BJ (cell line): ENCODE results near the gene NFATC1. TPM values are rescaled to one million over a fixed set of nuclear protein-coding genes. Genes with fewer than 3 reads are reported as not detected.

Experiments used
- CTCF ChIA-PET: fragments of 350-600 bp; formaldehyde crosslinking; extraction: SDS; loops from one replicate; lab custom pipeline; 2021; ENCODE audit warnings: antibody characterized with exemption, inconsistent platforms; lab: Yijun Ruan, JAX
- POLR2A ChIA-PET: fragments of 300-600 bp; sonication (Branson Sonifier 250); formaldehyde crosslinking; extraction: SDS; loops from one replicate; lab custom pipeline; 2021; ENCODE audit warnings: antibody characterized with exemption; lab: Charles Lee
- DNase-seq: peaks from one replicate; pipeline ENCODE4 v3.0.0-alpha.2; 2011; ENCODE audit warnings: low read depth
- H3K27me3 ChIP-seq: 2 replicates; pipeline ENCODE4 v1.6.0; 2011; ENCODE audit warnings: low read length; ENCODE audit not compliant: control insufficient read depth, insufficient read depth
- H3K36me3 ChIP-seq: 2 replicates; pipeline ENCODE4 v1.5.1; 2011; ENCODE audit warnings: low read length; ENCODE audit not compliant: control insufficient read depth, insufficient read depth
- H3K4me3 ChIP-seq: 2 replicates; pipeline ENCODE4 v1.5.1; 2011; ENCODE audit warnings: low read depth, mild to moderate bottlenecking, control low read depth, low read length
- polyA plus RNA-seq: library from polyadenylated mRNA; depleted of rRNA; stranded (reverse); fragments of >200 nt; gene quantifications from 2 replicates; pipeline ENCODE4 v1.2.3, GENCODE V29; 2011
- TF ChIP-seq, protein P1 (sequence below): IDR thresholded peaks from 2 replicates; pipeline ENCODE4 v1.5.1; 2011; ENCODE audit warnings: low read depth, mild to moderate bottlenecking, control low read depth, inconsistent platforms, low read length, moderate library complexity; ENCODE audit not compliant: insufficient read depth

The NFATC1 gene
- polyA plus RNA-seq, 1 experiment, result 1.2 TPM

DNA sequence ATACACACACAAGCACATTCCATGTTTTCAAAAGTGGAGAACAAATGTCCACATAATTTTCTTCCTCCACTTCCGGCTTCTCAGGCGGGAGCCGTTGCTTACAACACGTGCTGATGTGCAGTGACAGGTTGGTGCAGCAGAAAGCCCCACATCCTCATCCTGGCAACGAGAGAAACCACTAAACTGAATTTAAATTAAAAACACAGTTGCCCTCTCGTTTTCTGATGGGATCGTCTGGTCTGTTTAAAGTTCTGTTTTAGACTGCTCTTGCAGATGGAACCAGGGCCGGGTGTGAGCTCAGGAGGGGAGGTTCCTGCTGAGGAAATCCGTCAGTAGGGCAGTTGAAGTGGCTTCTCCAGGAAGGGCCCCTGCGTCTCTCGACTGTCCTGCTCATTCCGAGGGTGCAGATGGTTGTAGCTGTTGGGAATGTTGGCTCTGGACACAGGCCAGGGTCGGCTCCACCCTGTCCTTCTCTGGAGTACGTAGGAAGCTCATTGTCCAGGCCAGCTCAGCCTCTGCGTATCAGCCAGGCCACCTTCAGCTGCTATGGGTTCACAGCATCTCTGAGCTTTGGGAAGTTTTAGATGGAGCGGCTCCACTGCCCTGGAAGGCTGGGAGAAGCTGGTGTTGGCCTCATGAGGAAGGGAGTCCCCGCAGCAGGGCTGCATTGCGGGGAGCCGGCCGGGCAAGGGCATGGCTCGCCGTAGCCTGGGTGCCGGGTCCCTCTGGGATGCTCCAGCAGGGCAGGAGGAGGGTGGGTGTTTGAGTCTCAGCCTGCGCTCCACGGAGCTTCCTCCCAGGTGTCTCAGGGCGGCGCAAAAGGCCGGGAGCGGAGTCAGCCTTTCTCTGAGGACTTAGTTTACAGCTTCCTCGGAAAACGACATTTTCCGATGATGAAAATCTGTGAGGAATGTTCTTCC, 58.3 kb downstream of the NFATC1 start:
- TF ChIP-seq, protein P1, sequence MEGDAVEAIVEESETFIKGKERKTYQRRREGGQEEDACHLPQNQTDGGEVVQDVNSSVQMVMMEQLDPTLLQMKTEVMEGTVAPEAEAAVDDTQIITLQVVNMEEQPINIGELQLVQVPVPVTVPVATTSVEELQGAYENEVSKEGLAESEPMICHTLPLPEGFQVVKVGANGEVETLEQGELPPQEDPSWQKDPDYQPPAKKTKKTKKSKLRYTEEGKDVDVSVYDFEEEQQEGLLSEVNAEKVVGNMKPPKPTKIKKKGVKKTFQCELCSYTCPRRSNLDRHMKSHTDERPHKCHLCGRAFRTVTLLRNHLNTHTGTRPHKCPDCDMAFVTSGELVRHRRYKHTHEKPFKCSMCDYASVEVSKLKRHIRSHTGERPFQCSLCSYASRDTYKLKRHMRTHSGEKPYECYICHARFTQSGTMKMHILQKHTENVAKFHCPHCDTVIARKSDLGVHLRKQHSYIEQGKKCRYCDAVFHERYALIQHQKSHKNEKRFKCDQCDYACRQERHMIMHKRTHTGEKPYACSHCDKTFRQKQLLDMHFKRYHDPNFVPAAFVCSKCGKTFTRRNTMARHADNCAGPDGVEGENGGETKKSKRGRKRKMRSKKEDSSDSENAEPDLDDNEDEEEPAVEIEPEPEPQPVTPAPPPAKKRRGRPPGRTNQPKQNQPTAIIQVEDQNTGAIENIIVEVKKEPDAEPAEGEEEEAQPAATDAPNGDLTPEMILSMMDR, result no peak
- POLR2A ChIA-PET, result no interaction called here
- H3K4me3 ChIP-seq, result no peak overlapping the region
- DNase-seq, result no peak
- no peaks in the 10 kb centered on the region for H3K27me3 ChIP-seq
- no peaks in the 10 kb centered on the region for H3K36me3 ChIP-seq
- CTCF ChIA-PET, result interaction anchor here (0.9 kb wide), 1 partner anchor 15 kb away, joined by 3 read pairs; no protein-coding TSS in a partner anchor

GRCh38 chr18:79455261-79455660, 59.5 kb downstream of the NFATC1 start:
- H3K4me3 ChIP-seq, result no peak overlapping the region
- ChIA-PET POLR2A (no interaction called here), CTCF (no interaction called here)
- TF ChIP-seq, protein P1, result no peak
- no peaks in the 10 kb centered on the region for H3K36me3 ChIP-seq
- DNase-seq, result no peak
- no peaks in the 10 kb centered on the region for H3K27me3 ChIP-seq

GRCh38 chr18:79456105-79456980, 60.6 kb downstream of the NFATC1 start:
- ChIA-PET POLR2A (no interaction called here), CTCF (no interaction called here)
- DNase-seq, result no peak
- Histone ChIP-seq H3K4me3 (no peak overlapping the region), H3K36me3 (no peaks in the 10 kb centered on the region), H3K27me3 (no peaks in the 10 kb centered on the region)
- TF ChIP-seq, protein P1, result no peak

- ChIA-PET CTCF (no interaction called here), POLR2A (no interaction called here)
- H3K27me3 ChIP-seq, result no peaks in the 10 kb centered on the region
- TF ChIP-seq, protein P1, result no peak
- H3K4me3 ChIP-seq, result no peak overlapping the region
- H3K36me3 ChIP-seq, result no peaks in the 10 kb centered on the region
- no peak for DNase-seq
These were observed 61.5 kb downstream of the NFATC1 start for GRCh38 chr18:79457239-79457638.

DNA sequence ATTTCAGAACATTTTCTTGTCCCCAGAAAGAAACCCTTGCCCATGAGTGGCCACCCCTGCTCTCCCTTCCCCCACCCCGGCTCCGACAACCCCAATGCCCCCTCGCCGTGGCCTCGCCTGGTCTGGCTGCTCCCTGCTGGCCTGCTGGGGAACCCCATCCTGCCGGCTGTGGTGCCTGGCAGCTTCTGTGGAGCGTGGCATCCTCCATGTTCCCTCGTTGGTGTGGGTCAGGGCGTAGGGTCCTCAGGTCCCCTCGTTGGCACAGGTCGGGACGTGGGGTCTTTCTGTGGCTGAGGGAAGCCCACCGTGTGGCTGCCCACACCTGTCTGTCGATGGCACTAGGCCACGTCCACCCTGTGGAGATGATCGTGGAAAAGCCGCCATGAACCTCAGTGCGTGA, 61.9 kb downstream of the NFATC1 start:
- POLR2A ChIA-PET, result no interaction called here
- no peak for DNase-seq
- CTCF ChIA-PET, result no interaction called here
- TF ChIP-seq, protein P1, result no peak
- Histone ChIP-seq H3K36me3 (no peaks in the 10 kb centered on the region), H3K4me3 (no peak overlapping the region), H3K27me3 (no peaks in the 10 kb centered on the region)
